BJ (cell line): Measurements from ENCODE around the gene AGXT. TPM values are rescaled to one million over a fixed set of nuclear protein-coding genes. Genes with fewer than 3 reads are reported as not detected.

ENCODE experiments used
- CTCF ChIA-PET: fragments of 350-600 bp; formaldehyde crosslinking; extraction: SDS; loops from one replicate; lab custom pipeline; 2021; ENCODE audit warnings: antibody characterized with exemption, inconsistent platforms; lab: Yijun Ruan, JAX
- POLR2A ChIA-PET: fragments of 300-600 bp; sonication (Branson Sonifier 250); formaldehyde crosslinking; extraction: SDS; loops from one replicate; lab custom pipeline; 2021; ENCODE audit warnings: antibody characterized with exemption; lab: Charles Lee
- DNase-seq: peaks from one replicate; pipeline ENCODE4 v3.0.0-alpha.2; 2011; ENCODE audit warnings: low read depth
- H3K27me3 ChIP-seq: 2 replicates; pipeline ENCODE4 v1.6.0; 2011; ENCODE audit warnings: low read length; ENCODE audit not compliant: control insufficient read depth, insufficient read depth
- H3K36me3 ChIP-seq: 2 replicates; pipeline ENCODE4 v1.5.1; 2011; ENCODE audit warnings: low read length; ENCODE audit not compliant: control insufficient read depth, insufficient read depth
- H3K4me3 ChIP-seq: 2 replicates; pipeline ENCODE4 v1.5.1; 2011; ENCODE audit warnings: low read depth, mild to moderate bottlenecking, control low read depth, low read length
- CTCF ChIP-seq: IDR thresholded peaks from 2 replicates; pipeline ENCODE4 v1.5.1; 2011; ENCODE audit warnings: low read depth, mild to moderate bottlenecking, control low read depth, inconsistent platforms, low read length, moderate library complexity; ENCODE audit not compliant: insufficient read depth
- polyA plus RNA-seq: library from polyadenylated mRNA; depleted of rRNA; stranded (reverse); fragments of >200 nt; gene quantifications from 2 replicates; pipeline ENCODE4 v1.2.3, GENCODE V29; 2011

Gene AGXT
- polyA plus RNA-seq, 1 experiment: not detected

- ChIA-PET POLR2A (no interaction called here), CTCF (interaction anchor here (0.7 to 1.7 kb wide), 4 partner anchors 10 to 669 kb away, joined by 3 to 4 read pairs (median 4); no protein-coding TSS in a partner anchor)
- Histone ChIP-seq H3K27me3 (peaks cover 4% of the 10 kb centered on the region; the same call in 1 of the 2 replicates), H3K4me3 (no peak overlapping the region), H3K36me3 (no peaks in the 10 kb centered on the region)
- DNase-seq: no peak
- no peak for TF ChIP-seq CTCF
These were observed 13.3 kb downstream of the AGXT start for GRCh38 chr2:240881913-240882312.

DNA sequence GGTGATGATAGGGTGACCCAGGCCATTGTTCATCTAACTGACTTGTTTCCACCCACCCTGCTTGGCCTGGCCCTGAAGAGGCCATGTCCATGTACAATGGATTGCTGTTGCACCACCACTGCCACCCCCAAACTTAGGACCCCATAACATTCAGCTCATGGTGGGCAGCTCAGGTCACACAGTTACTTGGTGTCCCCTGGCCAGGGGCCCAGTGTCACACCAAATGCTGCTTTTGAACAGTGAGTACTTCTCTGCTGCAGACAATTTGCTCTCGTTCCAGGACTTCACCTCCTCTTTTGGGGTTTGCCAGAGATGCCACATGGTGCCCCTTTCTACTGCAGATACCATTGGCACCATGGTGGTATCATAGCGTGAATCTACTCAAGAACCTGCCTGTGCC lies 15.6 kb downstream of the AGXT start:
- peaks cover 4% of the 10 kb centered on the region; the same call in 1 of the 2 replicates for H3K27me3 ChIP-seq
- DNase-seq: no peak
- CTCF ChIA-PET: no interaction called here
- no peaks in the 10 kb centered on the region for H3K36me3 ChIP-seq
- POLR2A ChIA-PET: no interaction called here
- no peak for TF ChIP-seq CTCF
- no peak overlapping the region for H3K4me3 ChIP-seq

GRCh38 chr2:240884745-240885144 lies 16.1 kb downstream of the AGXT start:
- no peaks in the 10 kb centered on the region for H3K36me3 ChIP-seq
- no peak overlapping the region for H3K4me3 ChIP-seq
- CTCF ChIA-PET: no interaction called here
- DNase-seq: no peak
- TF ChIP-seq CTCF: no peak
- POLR2A ChIA-PET: no interaction called here
- H3K27me3 ChIP-seq: peaks cover 4% of the 10 kb centered on the region; the same call in 1 of the 2 replicates

DNA sequence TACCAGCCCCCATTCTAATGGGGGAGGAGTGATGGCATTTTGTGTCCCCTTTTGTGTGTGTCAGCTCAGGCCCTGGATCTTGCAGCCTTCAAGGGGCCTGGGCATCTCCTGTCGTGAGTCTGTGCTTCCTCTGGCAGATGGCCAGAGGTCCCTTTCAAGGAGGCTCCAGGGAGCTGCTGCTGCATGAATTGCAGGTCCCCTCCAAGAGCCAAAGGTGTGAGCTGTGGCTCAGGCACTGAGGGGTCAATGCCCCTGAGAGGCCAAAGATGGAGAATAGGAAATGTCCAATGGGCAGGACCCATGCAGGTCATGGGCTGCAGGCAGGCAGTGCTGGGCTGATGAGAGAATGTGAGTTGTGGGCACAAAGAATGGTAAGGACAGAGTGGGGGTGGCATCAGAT lies 16.9 kb downstream of the AGXT start:
- Histone ChIP-seq H3K36me3 (no peaks in the 10 kb centered on the region), H3K27me3 (peaks cover 4% of the 10 kb centered on the region; the same call in 1 of the 2 replicates), H3K4me3 (no peak overlapping the region)
- ChIA-PET CTCF (no interaction called here), POLR2A (no interaction called here)
- TF ChIP-seq CTCF: no peak
- DNase-seq: no peak

DNA sequence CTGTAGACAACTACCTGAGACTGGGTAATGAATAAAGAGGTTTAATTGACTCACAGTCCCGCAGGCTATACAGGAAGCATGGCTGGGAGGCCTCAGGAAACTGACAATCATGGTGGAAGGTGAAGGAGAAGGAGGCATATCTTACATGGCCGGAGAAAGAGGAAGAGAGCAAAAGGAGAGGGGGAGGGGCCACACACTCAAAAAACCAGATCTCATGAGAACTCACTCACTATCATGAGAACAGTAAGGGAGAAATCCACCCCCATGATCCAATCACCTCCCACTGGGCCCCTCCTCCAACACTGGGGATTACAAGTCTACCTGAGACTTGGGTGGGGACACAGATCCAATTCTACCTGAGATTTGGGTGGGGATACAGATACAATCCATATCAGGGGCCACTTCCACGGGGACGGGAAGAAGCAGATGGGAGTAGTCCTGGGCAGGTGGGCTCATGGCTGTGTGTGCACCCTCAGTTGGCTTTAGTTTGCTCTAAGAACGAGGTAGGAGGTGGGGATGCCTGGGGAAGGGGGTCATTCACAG lies 17.5 kb downstream of the AGXT start:
- Histone ChIP-seq H3K36me3 (no peaks in the 10 kb centered on the region), H3K27me3 (peaks cover 4% of the 10 kb centered on the region; the same call in 1 of the 2 replicates), H3K4me3 (no peak overlapping the region)
- POLR2A ChIA-PET: no interaction called here
- no peak for DNase-seq
- CTCF ChIA-PET: no interaction called here
- TF ChIP-seq CTCF: no peak
